ENCODE measurements around the gene CENPB. TPM values are rescaled to one million over a fixed set of nuclear protein-coding genes. Genes with fewer than 3 reads are reported as not detected.

The CENPB gene
- polyA plus RNA-seq, 1 donor (not counting 4 experiments of a cell fraction or from before 2014, with no cell fraction given): 18.1 TPM

GRCh38 chr20:3820048-3820900 lies 33.7 kb upstream of the CENPB start, which contains the start of gene AP5S1:
Gene AP5S1, plus strand, starts transcription at chr20:3820547. Its CDS starts 1,571 bp downstream, at chr20:3822118.
- peak within 1 kb of the TSS; percentile 61 to 82 (median 82) for H3K4me3 ChIP-seq (ENCODE audit: control insufficient read depth in 2 of 3, extremely low read depth in 1 of 3, insufficient read depth in 2 of 3, low read depth in 1 of 3, low read length in 3 of 3)
- H3K9me1 ChIP-seq (ENCODE audit: control insufficient read depth, extremely low read depth, insufficient read depth, low read length): no peaks in the 10 kb centered on the region
- peak within 1 kb of the TSS; percentile 98 for H2AFZ ChIP-seq (ENCODE audit: control insufficient read depth, low read length)
- H3K27ac ChIP-seq (ENCODE audit: control insufficient read depth, insufficient read depth, low read length): peak within 1 kb of the TSS; percentile 96
- H4K20me1 ChIP-seq (ENCODE audit: control insufficient read depth, extremely low read depth, insufficient read depth, low read length): no peaks in the 10 kb centered on the region
- H3K9ac ChIP-seq (ENCODE audit: control insufficient read depth, extremely low read depth, insufficient read depth, low read length): peak within 1 kb of the TSS; percentile 93
- no peaks in the 10 kb centered on the region for H3K9me3 ChIP-seq (ENCODE audit: control insufficient read depth, low read depth, low read length)
- H3K79me2 ChIP-seq (ENCODE audit: control insufficient read depth, insufficient read depth, low read length): peaks cover 8% of the 10 kb centered on the region
- H3K27me3 ChIP-seq (ENCODE audit: control insufficient read depth, extremely low read depth, insufficient read depth, low read length): no peaks in the 10 kb centered on the region
- dilution Hi-C loops (cut with MboI; ENCODE audit: extremely low pct_ligation_motif_present, low sequenced_read_pairs): no loop called here
- FAIRE-seq (peak; percentile 44), DNase-seq (ENCODE audit: low read depth, low spot score) (no peak)
- H3K36me3 ChIP-seq (ENCODE audit: control insufficient read depth in 2 of 2, extremely low read depth in 1 of 2, insufficient read depth in 2 of 2, low read length in 2 of 2): peaks cover 12 to 15% of the 10 kb centered on the region in 2 experiments
- TF ChIP-seq CTCF (optimal IDR thresholded peaks at IDR 0.05 in 1 of 3, IDR thresholded peaks at IDR 0.05 in 1 of 3, conservative IDR thresholded peaks at IDR 0.05 in 1 of 3; ENCODE audit: extremely low read depth in 1 of 3, insufficient read depth in 2 of 3, low read length in 3 of 3) (peak; percentile 78 to 85 (median 80)), EZH2 (IDR thresholded peaks at IDR 0.05; ENCODE audit: low read length) (no peak)
- H3K4me1 ChIP-seq (ENCODE audit: control insufficient read depth, extremely low read depth, insufficient read depth, low read length): peaks cover 27% of the 10 kb centered on the region
- peak within 1 kb of the TSS; percentile 95 for H3K4me2 ChIP-seq (ENCODE audit: control insufficient read depth, extremely low read depth, insufficient read depth, low read depth, low read length)

GRCh38 chr20:3819411-3820047 lies 33.0 kb upstream of the CENPB start:
- TF ChIP-seq EZH2 (IDR thresholded peaks at IDR 0.05; ENCODE audit: low read length): no peak
- no peak for TF ChIP-seq CTCF (optimal IDR thresholded peaks at IDR 0.05 in 1 of 3, IDR thresholded peaks at IDR 0.05 in 1 of 3, conservative IDR thresholded peaks at IDR 0.05 in 1 of 3; ENCODE audit: extremely low read depth in 1 of 3, insufficient read depth in 2 of 3, low read length in 3 of 3)
- H3K4me3 ChIP-seq (ENCODE audit: control insufficient read depth in 2 of 3, extremely low read depth in 1 of 3, insufficient read depth in 2 of 3, low read depth in 1 of 3, low read length in 3 of 3): peak overlapping the region; percentile 61 to 82 (median 82)
- peaks cover 8 to 15% of the 10 kb centered on the region in 2 experiments for H3K36me3 ChIP-seq (ENCODE audit: control insufficient read depth in 2 of 2, extremely low read depth in 1 of 2, insufficient read depth in 2 of 2, low read length in 2 of 2)
- H3K27me3 ChIP-seq (ENCODE audit: control insufficient read depth, extremely low read depth, insufficient read depth, low read length): no peaks in the 10 kb centered on the region
- H3K4me2 ChIP-seq (ENCODE audit: control insufficient read depth, extremely low read depth, insufficient read depth, low read depth, low read length): peak overlapping the region; percentile 87
- dilution Hi-C loops (cut with MboI; ENCODE audit: extremely low pct_ligation_motif_present, low sequenced_read_pairs): no loop called here
- H3K79me2 ChIP-seq (ENCODE audit: control insufficient read depth, insufficient read depth, low read length): peaks cover 8% of the 10 kb centered on the region
- FAIRE-seq (no peak), DNase-seq (ENCODE audit: low read depth, low spot score) (no peak)
- H3K27ac ChIP-seq (ENCODE audit: control insufficient read depth, insufficient read depth, low read length): peak overlapping the region; percentile 96
- H2AFZ ChIP-seq (ENCODE audit: control insufficient read depth, low read length): peak overlapping the region; percentile 68
- no peaks in the 10 kb centered on the region for H3K9me1 ChIP-seq (ENCODE audit: control insufficient read depth, extremely low read depth, insufficient read depth, low read length)
- H3K9me3 ChIP-seq (ENCODE audit: control insufficient read depth, low read depth, low read length): no peaks in the 10 kb centered on the region
- peak overlapping the region; percentile 93 for H3K9ac ChIP-seq (ENCODE audit: control insufficient read depth, extremely low read depth, insufficient read depth, low read length)
- H3K4me1 ChIP-seq (ENCODE audit: control insufficient read depth, extremely low read depth, insufficient read depth, low read length): peaks cover 27% of the 10 kb centered on the region
- H4K20me1 ChIP-seq (ENCODE audit: control insufficient read depth, extremely low read depth, insufficient read depth, low read length): no peaks in the 10 kb centered on the region

Data from keratinocyte (primary cell).